OCI-LY3 (cell line): ENCODE measurements around the gene SESN3.

Source experiments
- CTCF ChIP-seq: fragments of 200-600, 300-600 bp; sonication (generic); IDR thresholded peaks from 2 replicates; pipeline ENCODE4 v1.5.1; 2014; ENCODE audit warnings: antibody characterized with exemption, low read length, low read depth
- EZH2phosphoT487 ChIP-seq: fragments of 200-600 bp; shearing (Covaris generic); IDR thresholded peaks from 2 replicates; pipeline ENCODE4 v1.6.1; 2018; ENCODE audit warnings: antibody characterized with exemption, mixed run types, low read depth

GRCh38 chr11:95192717-95193116 is 38.3 kb downstream of the SESN3 start:
- no peak for TF ChIP-seq CTCF
- no peak for TF ChIP-seq EZH2phosphoT487
